Measurements from ENCODE around the gene TFF2.
A peak's percentile ranks its signal among the peaks of the same experiment; 100 is the strongest.

TFF2 gene

DNA sequence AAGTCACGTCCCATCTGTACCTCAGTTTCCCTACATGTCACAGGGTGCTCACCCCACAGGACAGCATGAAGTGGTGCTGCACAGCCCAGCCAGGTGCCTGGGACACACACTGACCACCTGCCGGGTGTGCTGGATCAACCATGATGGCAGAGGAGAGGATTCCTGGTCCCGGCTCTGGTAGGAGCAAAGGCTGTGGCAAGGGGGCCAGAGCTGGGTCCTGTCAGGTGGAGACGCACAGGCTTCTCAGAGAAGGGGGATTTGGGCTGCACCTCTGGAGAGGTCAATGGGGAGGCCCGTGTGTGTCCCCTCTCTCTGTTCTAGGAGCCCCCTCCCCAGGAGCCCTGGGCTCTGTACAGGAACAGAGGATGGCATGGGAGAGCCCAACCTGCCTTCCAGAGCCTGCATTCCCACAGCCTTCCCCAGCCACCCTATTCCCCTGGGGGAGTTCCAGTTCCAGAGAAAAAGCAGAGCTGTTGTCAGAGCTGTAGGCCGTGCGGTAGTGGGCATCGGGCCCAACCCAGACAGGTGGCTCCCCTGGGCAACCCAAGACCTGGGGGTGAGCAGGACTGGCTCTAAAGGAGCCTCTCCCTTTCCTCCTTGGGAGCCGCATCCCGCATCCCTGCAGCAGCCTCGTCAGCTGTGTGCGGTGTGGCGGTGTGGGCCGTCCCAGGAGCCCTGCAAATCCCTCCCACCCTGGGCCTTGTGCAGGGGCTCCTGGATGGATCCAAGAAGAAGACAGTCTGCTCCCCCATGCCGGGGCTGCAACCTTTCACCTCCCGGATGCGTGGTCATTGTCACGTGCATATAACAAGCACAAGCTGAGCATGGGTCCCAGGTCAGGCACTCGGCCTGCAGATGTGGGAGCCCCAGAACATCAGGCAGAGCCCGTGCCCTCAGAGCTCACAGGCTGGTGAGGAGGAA, 32.7 kb downstream of the TFF2 start:
- peak; percentile 34 for DNase-seq

DNA sequence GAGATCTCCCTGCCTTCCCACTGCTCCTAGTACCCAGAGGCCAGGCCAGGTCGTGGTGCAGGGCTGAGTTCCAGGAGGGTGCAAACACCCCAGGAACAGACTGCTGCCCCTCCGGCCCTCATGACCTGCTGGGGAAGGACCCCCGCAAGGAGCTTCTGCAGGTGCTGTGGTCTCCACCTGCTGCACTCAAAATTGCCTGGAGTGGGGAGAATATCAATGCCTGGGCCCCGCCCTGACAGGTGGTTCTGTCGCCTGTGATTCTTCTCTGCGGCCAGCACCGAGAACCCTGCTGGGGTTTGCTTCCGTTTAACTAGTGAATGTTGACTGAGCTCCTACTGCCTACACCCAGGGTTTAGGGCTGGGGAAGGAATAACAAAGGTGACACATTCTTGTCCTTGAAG, 33.5 kb downstream of the TFF2 start:
- peak; percentile 10 for DNase-seq

DNA sequence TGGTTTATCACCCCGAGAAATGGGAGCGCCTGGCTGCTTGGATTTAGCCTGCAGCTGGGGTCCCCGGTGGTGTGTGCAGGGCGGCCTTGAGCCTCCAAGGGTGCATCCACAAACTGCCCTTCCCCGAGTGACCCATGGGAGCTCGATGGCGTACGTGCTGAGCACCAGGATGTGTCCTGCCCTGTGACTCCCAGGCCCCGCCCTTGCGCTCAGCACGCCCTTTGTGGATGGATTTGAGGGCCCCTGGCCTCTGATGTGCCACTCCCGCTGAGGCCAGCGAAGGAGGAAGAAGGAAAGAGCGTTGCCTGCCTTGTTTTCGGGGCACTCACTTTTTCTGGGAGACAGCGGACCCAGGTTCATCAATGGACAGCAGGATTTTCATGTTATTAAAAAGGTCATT, 33.9 kb downstream of the TFF2 start:
- DNase-seq = no peak

DNA sequence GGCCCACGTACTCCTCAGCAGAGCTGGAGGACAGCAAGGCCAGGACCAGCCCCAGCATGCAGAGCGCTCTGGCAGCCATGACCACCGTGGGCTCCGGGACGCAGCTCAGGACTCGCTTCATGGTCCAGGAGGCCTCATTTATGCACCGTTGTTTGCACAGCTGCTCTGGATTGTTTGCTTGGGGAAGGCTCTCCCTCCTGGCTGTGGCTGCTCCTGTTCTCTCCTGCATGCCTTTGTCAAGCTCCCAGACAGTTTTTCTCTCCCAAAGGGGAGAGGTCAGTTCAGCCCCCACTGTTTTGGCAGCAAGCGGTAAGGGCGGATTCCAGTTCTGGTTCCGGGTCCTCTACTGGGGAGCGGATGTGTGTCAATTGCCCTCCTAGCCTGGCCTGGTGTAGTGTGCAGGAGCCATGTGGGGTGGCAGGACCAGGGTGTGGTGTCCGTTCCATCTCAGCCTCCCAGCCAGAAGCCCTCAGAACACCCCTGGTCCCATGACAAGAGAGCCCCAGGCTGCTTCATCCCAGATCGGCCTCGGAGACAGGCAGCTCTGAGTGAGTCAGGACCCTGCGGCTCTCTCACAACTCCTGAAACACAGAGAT, 35.4 kb downstream of the TFF2 start, which contains the start of gene TFF3:
TFF3 (minus strand) TSS at position 114 of the 596 bp plus-strand sequence; CDS start at position 79, 35 bp downstream.
- peak; percentile 50 for DNase-seq

DNA sequence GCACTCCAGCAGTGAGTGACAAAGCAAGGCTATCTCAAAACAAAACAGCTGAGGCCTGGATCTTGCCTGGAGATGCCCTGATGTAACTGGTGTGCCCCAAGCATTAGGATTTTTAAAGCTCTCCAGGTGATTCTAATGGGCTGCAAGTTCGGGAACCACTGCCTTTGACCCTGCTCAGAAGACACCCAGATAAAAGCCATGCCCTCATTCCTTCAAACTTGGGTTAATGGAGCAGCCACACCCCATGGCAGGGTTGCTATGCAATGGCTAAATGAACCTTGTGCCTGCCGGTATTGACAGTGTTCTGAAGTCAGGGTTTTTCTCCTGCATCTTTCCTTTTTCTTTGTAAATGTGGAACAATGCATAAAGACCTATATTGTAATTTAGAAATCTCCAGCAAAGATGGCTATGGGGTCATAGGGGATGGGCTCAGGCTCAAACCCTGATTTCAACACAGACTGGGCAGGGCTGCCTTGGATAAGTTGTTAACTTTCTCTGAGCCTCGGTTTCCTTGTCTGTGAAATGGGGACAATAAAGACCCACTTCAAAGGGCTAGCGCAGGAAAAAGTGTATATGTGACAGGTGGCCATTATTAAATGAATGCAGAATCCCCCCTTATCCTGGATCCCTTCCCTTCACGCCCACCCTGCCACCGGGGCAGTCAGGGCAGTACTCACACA, 36.0 kb downstream of the TFF2 start:
- no peak for DNase-seq

DNA sequence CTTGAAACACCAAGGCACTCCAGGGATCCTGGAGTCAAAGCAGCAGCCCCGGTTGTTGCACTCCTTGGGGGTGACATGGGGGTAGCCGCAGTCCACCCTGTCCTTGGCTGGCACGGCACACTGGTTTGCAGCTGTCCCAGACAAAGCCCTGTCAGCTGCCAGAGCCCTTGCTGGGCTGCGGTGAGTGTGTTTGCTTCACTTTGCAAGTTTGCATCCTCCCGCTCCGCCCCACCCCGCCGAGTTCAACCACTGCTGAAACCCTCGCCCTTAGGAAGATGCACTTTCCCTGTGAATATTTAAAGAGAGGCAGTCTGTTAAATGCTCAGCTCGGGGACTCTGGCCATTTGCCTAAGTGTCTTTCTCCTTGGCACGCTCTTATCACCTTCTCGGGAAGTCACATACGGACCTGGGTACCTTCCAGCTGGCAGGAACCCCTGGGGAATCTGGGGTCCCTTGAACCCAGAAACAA, 37.3 kb downstream of the TFF2 start:
- DNase-seq = peak; percentile 9

DNA sequence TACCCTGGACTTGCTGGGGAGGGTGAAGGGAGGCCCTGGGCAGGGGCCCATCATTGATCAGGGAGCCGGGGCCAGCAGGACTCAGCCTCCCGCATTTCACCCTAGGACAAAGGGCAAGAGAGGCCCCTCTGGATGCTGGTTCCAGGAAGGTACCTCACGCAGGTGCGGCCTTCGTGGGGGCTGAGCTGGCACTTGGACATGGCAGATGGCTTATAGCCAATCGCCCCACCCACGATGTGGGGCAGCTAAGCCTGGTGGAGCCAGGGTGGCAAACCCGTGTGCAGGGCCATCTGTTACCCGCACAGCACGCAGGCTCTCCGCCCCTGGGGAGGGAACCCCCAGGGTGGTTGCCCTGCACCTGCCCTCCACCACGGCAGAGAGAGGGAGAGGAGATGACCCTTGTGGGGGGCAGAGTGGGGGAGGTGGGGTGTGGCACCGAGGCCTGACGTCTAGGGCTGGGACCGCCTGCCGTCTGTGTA, 38.1 kb downstream of the TFF2 start:
- peak; percentile 67 for DNase-seq

DNA sequence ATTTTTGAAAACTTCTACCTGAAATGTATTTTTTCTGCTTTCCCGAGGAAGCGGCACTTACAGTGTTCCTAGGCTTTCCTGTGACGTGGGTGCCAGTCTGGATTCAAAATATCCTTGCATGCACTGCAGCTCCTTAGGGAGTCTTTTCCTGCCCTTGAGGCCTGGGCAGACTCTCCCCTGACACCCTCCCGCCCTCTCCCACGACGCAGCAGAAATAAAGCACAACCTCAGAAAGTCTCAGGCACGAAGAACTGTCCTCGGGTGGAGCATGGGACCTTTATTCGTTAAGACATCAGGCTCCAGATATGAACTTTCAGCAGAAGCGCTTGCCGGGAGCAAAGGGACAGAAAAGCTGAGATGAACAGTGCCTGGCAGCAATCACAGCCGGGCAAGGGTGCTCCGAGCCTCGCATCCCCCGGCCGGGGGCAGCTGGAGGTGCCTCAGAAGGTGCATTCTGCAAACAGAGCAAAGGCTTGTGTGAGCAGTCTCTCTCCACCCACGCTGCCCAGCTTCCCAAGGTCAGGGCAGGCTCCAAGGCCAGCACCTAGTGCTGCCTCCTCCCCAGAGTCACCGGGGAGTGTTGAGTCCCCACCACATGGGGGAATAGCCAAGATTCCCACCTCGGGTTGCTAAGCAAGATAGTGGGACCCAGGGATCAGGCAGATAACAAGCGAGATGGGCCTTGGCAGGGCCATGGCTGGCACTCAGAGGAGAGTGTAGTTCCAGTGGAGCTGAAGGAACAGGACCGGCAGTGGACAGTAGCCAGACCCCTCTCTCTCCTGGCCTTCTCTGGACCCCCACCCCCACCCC, 38.8 kb downstream of the TFF2 start:
- peak; percentile 27 for DNase-seq

DNA sequence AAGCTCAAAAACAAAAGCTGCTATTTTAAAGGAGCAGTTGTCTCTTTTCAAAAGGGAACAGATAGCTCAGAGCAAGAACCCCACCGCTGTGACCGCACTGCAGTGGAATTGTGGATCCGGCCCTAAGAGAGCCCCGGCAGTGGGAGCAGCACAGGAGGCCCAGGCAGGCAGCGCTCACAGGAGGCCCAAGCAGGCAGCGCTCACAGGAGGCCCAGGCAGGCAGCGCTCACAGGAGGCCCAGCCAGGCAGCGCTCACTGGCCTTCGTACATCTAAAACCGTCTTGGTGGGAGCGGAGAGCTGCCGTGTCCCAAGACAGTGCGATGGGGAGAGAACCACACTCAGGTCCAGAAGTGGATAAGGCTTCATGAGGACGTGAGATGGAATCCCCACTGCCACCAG, 39.6 kb downstream of the TFF2 start:
- no peak for DNase-seq

DNA sequence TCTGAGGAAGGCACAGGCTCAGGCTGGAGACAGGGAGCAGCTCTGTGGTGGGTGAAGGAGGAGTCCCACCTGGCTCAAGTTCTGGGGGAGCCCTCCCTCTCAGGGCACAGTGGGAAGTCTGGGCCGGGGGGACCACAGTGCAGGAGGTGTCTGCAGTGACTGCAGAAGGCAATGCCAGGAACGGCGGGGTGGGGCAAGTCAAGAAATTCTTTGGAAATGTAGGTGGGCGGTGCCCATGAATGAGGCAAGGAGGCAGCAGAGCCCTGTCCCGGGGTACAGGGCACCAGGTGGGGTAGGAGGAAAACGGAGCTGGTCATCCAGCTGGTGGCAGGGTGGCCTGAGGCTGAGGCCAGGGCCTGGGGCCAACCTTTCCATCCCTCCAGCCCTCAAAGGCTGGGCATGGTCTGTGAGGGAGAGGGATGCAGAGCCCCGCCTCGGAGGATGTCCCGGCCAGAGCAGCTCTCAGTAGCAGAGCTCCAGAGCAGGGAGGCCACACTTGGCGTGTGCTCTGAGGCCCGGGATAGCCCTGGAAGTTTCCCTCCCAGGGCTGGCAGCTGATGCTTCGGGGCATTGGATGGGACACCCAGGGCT, 40.3 kb downstream of the TFF2 start:
- DNase-seq = no peak

DNA sequence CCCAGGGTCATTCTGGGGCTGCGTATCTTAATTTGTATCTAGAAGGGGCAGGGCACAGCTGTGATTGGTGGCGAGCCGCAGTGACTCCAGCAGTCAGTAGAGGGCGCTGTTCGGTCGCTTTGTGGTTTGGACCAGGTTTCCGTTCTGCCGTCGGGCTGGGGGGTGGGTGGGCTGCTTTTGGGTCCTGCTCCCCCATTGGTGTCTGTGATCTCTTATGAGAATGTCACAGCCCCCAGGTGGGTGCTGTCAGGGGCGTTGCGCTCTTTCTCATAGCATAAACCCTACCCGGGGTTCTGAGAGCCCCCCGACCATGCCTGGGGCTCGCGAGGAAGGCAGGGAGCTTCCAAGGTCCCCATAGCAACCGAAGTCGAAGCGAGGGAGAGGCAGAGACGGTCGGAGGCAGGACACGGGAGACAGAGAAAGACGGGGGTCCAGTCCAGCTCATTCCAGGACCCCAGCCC, 41.0 kb downstream of the TFF2 start:
- DNase-seq = no peak

DNA sequence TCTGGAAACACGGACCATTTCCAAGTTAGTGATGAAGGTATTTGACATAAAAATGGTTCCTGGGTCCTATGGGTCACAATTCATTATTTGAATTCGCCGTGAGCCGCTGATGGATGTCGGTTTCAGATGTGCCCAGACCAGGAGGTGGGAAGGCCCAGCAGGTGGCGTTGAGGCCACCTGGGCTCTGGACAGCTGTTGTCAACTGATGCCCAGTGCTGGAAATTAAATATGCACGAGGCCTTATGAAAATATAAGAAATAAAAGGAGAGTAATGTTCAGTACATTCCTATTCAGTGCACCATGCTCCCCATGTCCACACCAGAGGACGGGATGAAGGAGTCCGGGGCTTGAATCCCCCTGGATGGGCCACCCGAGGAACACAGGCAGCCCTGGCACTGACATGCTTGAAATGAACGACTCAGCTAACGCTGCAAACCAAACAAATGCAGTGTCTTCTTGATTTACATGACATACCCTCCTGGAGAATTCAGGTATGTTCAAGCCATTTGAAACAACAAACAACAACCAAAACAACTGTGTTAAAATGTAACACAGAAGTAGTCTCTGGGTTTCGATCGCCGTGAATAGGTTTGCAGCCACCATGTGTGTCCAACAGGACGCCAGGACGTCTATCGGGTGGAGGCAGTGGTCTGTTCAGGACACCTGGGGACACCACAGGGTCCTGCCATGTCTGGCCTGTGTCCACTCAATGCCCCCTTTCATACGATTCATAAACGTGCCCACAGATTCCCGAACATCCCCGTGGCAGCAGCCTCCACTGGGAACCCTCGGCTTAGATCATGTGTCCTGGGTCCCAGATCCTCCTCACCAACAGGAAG, 41.7 kb downstream of the TFF2 start:
- no peak for DNase-seq

DNA sequence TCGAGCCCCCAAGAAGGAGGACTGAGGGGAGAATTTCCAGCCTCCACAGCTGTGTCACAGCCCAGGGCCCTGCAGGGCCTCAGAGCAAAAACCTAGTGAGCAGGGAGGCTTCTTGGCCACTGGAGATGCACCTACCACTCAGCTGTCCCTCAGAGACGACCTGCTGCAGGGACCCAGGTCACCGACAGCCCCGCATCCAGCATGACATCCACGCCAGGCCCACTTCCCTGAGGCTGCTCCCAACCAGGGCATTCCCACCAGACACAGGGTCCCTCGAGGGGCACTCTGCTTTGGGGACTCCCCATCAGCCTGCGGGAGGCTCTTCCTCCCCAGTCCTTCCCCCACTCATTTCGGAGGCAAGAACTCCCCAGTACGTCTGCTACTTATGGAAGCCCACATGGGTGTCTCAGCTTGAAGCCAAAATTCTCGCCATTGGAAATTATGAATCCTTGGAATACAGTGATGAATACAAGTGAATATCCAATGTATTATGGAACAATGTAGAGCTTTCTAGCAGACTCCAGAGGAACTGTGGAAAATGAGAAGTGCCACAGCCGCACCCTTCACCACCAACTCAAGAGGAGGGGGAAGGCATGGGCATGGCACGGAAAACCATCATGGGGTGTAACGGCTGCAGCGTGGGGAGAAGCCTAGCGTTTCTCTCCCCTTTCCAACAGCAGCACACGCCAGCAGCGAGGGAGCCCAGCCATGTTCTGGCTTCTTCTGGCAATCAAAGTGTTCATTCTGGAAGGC, 42.5 kb downstream of the TFF2 start:
- DNase-seq = no peak

DNA sequence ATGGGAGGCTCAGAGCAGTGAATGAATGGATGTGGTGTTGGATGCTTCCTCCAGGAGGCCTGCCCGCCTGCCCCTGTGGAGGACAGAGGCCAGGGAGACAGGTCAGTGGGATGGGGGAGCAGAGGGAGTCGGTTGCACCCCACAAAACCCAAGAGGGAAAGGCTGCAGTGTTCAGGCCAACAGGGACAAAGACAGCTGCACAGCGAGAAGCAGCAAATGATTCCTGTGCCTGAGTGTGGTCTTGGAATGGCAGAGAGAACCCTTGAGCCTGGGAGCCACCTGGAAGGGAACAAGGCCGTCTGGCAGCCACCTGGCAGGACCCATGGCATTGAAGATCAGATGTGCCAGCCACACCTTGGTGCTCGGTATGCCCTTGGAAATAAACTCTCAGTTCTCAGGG, 43.7 kb downstream of the TFF2 start:
- DNase-seq = peak; percentile 74

DNA sequence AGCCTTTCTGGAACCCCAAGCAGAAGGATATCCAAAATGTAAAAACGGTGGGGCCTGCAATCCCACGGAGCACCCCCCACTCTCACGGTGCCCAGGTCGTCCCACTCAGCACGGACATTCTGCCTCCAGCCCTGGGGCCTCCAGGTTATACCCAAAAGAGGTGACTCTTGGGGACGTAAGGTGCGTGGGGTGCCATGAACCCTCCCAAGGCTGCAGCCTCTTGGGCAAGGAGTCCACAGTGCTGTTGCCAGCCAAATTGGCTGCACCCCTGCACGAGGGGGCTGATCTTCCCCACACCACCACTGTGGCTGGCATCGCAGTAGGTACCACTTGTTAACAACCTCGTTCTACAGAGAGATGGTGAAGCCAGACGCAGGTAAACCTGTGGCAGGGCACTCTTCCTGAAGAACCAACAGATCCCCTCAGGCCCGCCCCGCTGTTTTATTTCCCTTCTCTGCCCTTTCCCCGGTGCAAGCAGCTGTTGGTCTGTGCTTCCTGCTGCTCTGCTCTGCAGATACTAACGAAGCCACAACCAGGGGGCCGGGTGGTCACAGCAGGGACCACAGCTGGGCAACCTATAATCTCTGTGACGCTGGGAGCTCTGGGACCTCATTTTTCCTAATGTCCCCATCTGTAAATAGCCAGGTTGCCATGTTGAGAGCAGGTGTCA, 44.3 kb downstream of the TFF2 start:
- DNase-seq = peak; percentile 75

DNA sequence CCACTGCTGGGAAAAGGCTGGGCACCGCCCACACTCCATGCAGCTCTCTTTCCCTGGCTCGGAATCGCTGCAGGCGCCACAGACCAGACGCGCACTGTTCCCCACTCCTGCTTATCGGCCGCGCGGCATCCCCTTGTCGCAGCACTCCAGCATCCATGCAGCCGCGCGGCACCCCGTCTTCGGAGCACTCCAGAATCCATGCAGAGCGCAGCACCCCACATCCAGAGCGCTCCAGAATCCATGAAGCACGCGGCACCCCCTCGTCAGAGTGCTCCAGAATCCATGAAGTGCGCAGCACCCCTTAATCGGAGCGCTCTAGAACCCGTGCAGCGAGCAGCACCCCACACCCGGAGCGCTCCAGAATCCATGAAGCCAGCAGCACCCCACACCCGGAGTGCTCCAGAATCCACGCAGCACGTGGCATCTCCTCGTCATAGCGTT, 45.1 kb downstream of the TFF2 start:
- DNase-seq = no peak

DNA sequence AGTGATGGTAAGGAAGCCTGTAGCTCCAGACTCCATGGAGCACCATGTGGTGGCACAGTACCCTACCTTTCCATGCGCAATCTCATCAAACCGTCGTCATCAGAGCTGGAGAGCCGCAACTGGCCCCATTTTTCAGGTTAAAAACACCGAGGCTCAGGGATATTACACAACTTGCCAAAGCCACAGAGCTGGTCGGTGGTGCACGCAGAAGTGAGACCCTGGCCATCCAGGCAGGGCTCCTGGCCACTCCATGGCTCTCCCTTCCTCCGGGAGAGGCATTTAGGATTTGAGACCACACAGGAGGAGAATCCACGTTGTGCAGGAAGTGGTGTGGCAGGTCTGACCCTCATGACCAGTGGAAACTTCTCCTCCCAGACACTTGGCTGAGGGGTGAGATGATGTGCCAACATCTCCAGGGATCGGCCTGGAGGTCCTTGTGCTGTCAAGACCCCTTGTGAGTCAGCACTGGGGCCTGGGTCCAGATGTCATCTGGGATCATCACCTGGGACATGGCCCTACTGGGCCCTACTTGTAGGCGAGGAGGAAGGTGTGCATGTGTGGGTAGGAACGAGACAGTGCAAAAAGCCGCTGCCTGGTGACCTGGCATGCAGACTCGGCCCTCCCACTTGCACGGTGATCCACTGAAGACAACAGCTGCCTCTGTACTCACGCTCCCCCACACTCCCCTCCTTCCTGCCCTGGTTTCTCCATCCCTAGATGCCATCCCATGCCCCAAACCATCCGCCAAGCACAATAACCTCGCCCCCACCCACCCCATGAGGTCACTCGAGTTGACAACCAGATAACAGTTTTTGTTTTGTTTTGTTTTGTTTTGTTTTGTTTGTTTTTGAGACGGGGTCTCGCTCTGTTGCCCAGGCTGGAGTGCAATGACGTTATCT, 46.0 kb downstream of the TFF2 start:
- no peak for DNase-seq

DNA sequence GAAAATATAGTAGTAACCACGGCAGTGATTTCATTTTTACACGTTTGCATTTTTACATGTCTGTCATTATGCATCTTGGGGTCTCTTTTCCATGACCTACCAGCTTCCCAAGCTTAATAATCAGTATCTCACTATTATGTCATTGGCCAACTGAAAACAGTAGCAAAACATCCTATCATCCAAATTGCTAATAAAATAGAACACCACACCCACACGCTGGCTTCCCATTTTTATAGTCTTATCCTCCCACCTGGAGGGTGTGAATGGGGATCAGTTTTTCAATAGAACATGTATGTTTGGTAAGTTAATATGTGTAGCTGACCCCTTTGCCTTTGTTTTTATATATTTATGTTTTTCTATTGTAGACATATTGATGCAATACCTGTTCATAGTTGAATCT, 47.4 kb downstream of the TFF2 start:
- DNase-seq = no peak

DNA sequence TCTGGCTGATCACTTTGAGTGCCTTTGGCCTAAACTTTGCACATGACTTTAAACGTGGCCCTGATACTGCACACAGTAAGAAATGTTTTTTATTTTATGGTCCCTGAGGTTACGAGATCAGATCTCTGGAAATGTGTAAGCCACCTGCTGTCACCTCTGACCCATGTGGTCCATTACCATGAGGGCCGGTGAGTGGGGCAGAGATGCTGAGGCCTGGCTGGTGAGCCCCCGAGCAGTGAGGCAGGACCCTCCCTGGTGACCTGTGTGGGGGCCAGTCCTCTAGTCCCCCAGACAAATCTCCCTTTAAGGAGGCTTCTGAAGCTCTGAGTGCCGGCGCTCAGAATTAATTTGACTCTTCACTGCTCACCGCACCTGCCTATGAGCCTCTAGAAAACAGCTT, 48.0 kb downstream of the TFF2 start:
- no peak for DNase-seq
